HepG2 (cell line): ENCODE data around the gene PIEZO2. TPM values are rescaled to one million over a fixed set of nuclear protein-coding genes. Genes with fewer than 3 reads are reported as not detected.

Experiments used
- ATAC-seq: fragments of 200-7000 bp; cut with Tn5 transposase; 3 replicates; pipeline ENCODE4 v1.9.1; 2020; ENCODE audit warnings: mild to moderate bottlenecking, moderate library complexity
- BruUV-seq: library from RNA; stranded (reverse); fragments of 400-500 nt; replicated peaks from 2 replicates; lab custom pipeline; 2021; lab: Mats Ljungman, UMichigan
- CTCF ChIA-PET: fragments of 300-600 bp; formaldehyde crosslinking; extraction: SDS; loops from one replicate; lab custom pipeline; 2021; ENCODE audit warnings: low total read pairs, inconsistent platforms, low intra/inter-chr PET ratio; lab: Yijun Ruan, JAX
- POLR2A ChIA-PET: fragments of 350-600 bp; sonication (Branson Sonifier 250); formaldehyde crosslinking; loops from one replicate; lab custom pipeline; 2020; ENCODE audit warnings: antibody characterized with exemption, inconsistent platforms; lab: Yijun Ruan, JAX
- DNase-seq: peaks from one replicate; pipeline ENCODE4 v3.0.0-alpha.2; 2015; ENCODE audit warnings: low spot score
- FAIRE-seq: peaks from 3 replicates; lab custom pipeline; 2011; peaks lifted over from hg19 to GRCh38; lab: Jason Lieb, UNC
- H2AFZ ChIP-seq: one replicate; pipeline ENCODE4 v1.6.1; 2011; ENCODE audit warnings: low read length, inconsistent platforms
- H3K27ac ChIP-seq: fragments of 300-600 bp; 3 replicates; pipeline ENCODE4 v1.8.0; 2011; ENCODE audit warnings: mixed run types, mild to moderate bottlenecking, mixed read lengths, low read length, inconsistent platforms; ENCODE audit not compliant: insufficient read depth; ENCODE audit errors: extremely low read length
- H3K27me3 ChIP-seq, 2 experiments: fragments of 200-600 bp in 1 of 2; 2 replicates in 1 of 2; 3 replicates in 1 of 2; pipeline versions ENCODE4 v1.6.0 to v1.8.0; 2011; ENCODE audit warnings: low read length in 2 of 2, mild to moderate bottlenecking in 2 of 2, moderate library complexity in 2 of 2, inconsistent platforms in 1 of 2; ENCODE audit not compliant: insufficient read depth in 2 of 2, control insufficient read depth in 1 of 2
- H3K36me3 ChIP-seq, 2 experiments: fragments of 200-600 bp in 1 of 2; replicated peaks in 1 of 2; 2 replicates in 1 of 2; 3 replicates in 1 of 2; pipeline versions ENCODE4 v1.5.1 to v1.8.0; 2011; ENCODE audit warnings: low read length in 2 of 2, inconsistent platforms in 1 of 2; ENCODE audit not compliant: insufficient read depth in 2 of 2, control insufficient read depth in 1 of 2
- H3K4me1 ChIP-seq: 2 replicates; pipeline ENCODE4 v1.5.1; 2012; ENCODE audit warnings: low read length, inconsistent platforms; ENCODE audit not compliant: insufficient read depth
- H3K4me2 ChIP-seq: 2 replicates; pipeline ENCODE4 v1.6.0; 2011; ENCODE audit warnings: low read depth, low read length, inconsistent platforms
- H3K4me3 ChIP-seq, 3 experiments: fragments of 200-600 bp in 1 of 3; sonication (generic), shearing (Covaris generic) in 1 of 3; replicated peaks in 1 of 3; 2 replicates each; pipeline ENCODE4 v1.5.1; 2011 to 2016; ENCODE audit warnings: low read length in 3 of 3, inconsistent platforms in 2 of 3, low read depth in 2 of 3, mild to moderate bottlenecking in 2 of 3, control low read depth in 1 of 3, mixed read lengths in 1 of 3; ENCODE audit not compliant: insufficient read depth in 1 of 3
- H3K79me2 ChIP-seq: one replicate; pipeline ENCODE4 v1.6.1; 2011; ENCODE audit warnings: low read length, inconsistent platforms; ENCODE audit not compliant: insufficient read depth
- H3K9ac ChIP-seq: 2 replicates; pipeline ENCODE4 v1.6.0; 2011; ENCODE audit warnings: mild to moderate bottlenecking, low read depth, low read length, inconsistent platforms; ENCODE audit not compliant: insufficient read depth
- H3K9me3 ChIP-seq: 2 replicates; pipeline ENCODE4 v1.5.1; 2012; ENCODE audit warnings: mild to moderate bottlenecking, low read length
- H4K20me1 ChIP-seq: 2 replicates; pipeline ENCODE4 v1.6.0; 2011; ENCODE audit warnings: inconsistent platforms, mild to moderate bottlenecking, low read length, moderate library complexity; ENCODE audit not compliant: insufficient read depth
- JARID2 ChIP-seq: sonication (generic); formaldehyde crosslinking; IDR thresholded peaks from 2 replicates; pipeline ENCODE4 v1.8.1; 2023; ENCODE audit warnings: missing genetic modification reagents, inconsistent platforms; ENCODE audit not compliant: insufficient replicate concordance
- KAT8 ChIP-seq: IDR thresholded peaks from 2 replicates; pipeline ENCODE4 v1.6.1; 2016; ENCODE audit warnings: missing genetic modification reagents, missing compliant biosample characterization
- KDM5A ChIP-seq: fragments of 200-600 bp; sonication (generic); IDR thresholded peaks from 2 replicates; pipeline ENCODE4 v1.7.0; 2018; ENCODE audit warnings: antibody characterized with exemption, mild to moderate bottlenecking, low read length, borderline replicate concordance
- KLF15 ChIP-seq: sonication (generic); formaldehyde crosslinking; IDR thresholded peaks from 2 replicates; pipeline ENCODE4 v1.8.1; 2023; ENCODE audit warnings: borderline replicate concordance, mild to moderate bottlenecking, inconsistent platforms, missing genetic modification reagents, mixed read lengths
- MAZ ChIP-seq, 2 experiments: sonication (generic) in 1 of 2; formaldehyde crosslinking in 1 of 2; IDR thresholded peaks; 2 replicates each; pipeline versions ENCODE4 v1.5.0 to v1.6.1; 2012 to 2020; ENCODE audit warnings: low read depth in 2 of 2, mild to moderate bottlenecking in 2 of 2, borderline replicate concordance in 1 of 2, improper control_type of control experiment in 1 of 2, low read length in 1 of 2, missing genetic modification reagents in 1 of 2, moderate library complexity in 1 of 2
- POLR2AphosphoS5 ChIP-seq: IDR thresholded peaks from 2 replicates; pipeline ENCODE4 v1.6.1; 2012; ENCODE audit warnings: low read depth, low read length
- ZBTB39 ChIP-seq: sonication (generic); formaldehyde crosslinking; IDR thresholded peaks from 2 replicates; pipeline ENCODE4 v1.5.0; 2020; ENCODE audit warnings: missing genetic modification reagents
- WGBS: methylation state at CpG from one replicate; pipeline ENCODE4 v1.1.6; 2017; ENCODE audit warnings: low lambda C conversion rate; 5-methylcytosine and 5-hydroxymethylcytosine counted together
- in situ Hi-C: cut with HindIII; loops from 2 replicates; pipeline ENCODE4 v1.10.0; 2017; ENCODE audit warnings: low pct_unique_long_range_greater_than_20kb; ENCODE audit not compliant: extremely low pct_ligation_motif_present
- intact Hi-C: fragments of 100-400 bp; cut with micrococcal nuclease; formaldehyde crosslinking; loops from one replicate; pipeline ENCODE4 v1.10.0; 2022; ENCODE audit not compliant: unreplicated experiment
- polyA plus RNA-seq, 8 experiments: library from polyadenylated mRNA; depleted of rRNA in 3 of 8; stranded (reverse) in 7 of 8; unstranded in 1 of 8; fragments of >200 nt; fragmentation: Illumina TruSeq in 4 of 8; extraction: Trizol in 4 of 8; gene quantifications; 2 replicates each; pipeline versions ENCODE4 v1.2.1 to v1.2.3, GENCODE V29; 2011 to 2016; ENCODE audit warnings: low read depth in 4 of 8, missing spikeins in 1 of 8, mixed read lengths in 1 of 8; ENCODE audit not compliant: insufficient read depth in 1 of 8
- total RNA-seq, 5 experiments: library from RNA; depleted of rRNA; stranded (reverse); fragments of >200 nt; fragmentation: Illumina TruSeq; extraction: Trizol; gene quantifications; 2 replicates each; pipeline ENCODE4 v1.2.3, GENCODE V29; 2016; ENCODE audit warnings: low read depth in 1 of 5

The PIEZO2 gene
- total and polyA plus RNA-seq, 2 of the 13 experiments (the other 11 are each of a cell fraction or from before 2014, with no cell fraction given), result 15.2 to 27.2 TPM

GRCh38 chr18:10950876-10951630 is 198.3 kb downstream of the PIEZO2 start:
- no TSS peak for BruUV-seq
- Histone ChIP-seq H3K9me3 (peaks cover 7% of the 10 kb centered on the region), H4K20me1 (no peaks in the 10 kb centered on the region), H2AFZ (no peak overlapping the region), H3K4me3 (no peak overlapping the region), H3K27me3 (no peaks in the 10 kb centered on the region), H3K79me2 (no peaks in the 10 kb centered on the region), H3K36me3 (0 out of 5 replicates have a peak, but pooled peaks cover 0 to 1% of the 10 kb centered on the region in 2 experiments), H3K27ac (no peak overlapping the region), H3K4me1 (no peaks in the 10 kb centered on the region), H3K9ac (no peak overlapping the region), H3K4me2 (no peak overlapping the region)
- no peak for TF ChIP-seq KAT8 (CRISPR knock-in tag)
- TF ChIP-seq POLR2AphosphoS5, result no peak
- TF ChIP-seq KDM5A, result no peak
- TF ChIP-seq JARID2, result no peak
- no peak for TF ChIP-seq KLF15 (CRISPR knock-in tag)
- no peak for TF ChIP-seq ZBTB39
- no peak for TF ChIP-seq MAZ (IDR thresholded peaks at IDR 0.05; ENCODE audit: borderline replicate concordance, low read depth, low read length)
- TF ChIP-seq MAZ (CRISPR knock-in tag; IDR thresholded peaks at IDR 0.05; ENCODE audit: low read depth), result no peak
- ATAC-seq, result no peak
- FAIRE-seq, result no peak
- in situ Hi-C loops, result no loop called here
- intact Hi-C loops, result no loop called here
- no peak for DNase-seq
- CTCF ChIA-PET, result no interaction called here
- POLR2A ChIA-PET, result no interaction called here
- WGBS, result 60% methylated on average over 8 of the region's 8 CpGs
